HCT116 (cell line): ENCODE results near the gene MANSC4.

Experiments
- EZH2 ChIP-seq: fragments of 200-600 bp; sonication (generic); IDR thresholded peaks from 2 replicates; pipeline ENCODE4 v1.6.1; 2017; ENCODE audit warnings: antibody characterized with exemption, mixed run types
- FOSL1 ChIP-seq: IDR thresholded peaks from 2 replicates; pipeline ENCODE4 v1.6.1; 2012; ENCODE audit warnings: low read depth
- POLR2A ChIP-seq: IDR thresholded peaks from 2 replicates; pipeline ENCODE4 v1.7.0; 2011; ENCODE audit warnings: borderline replicate concordance; ENCODE audit not compliant: insufficient read depth, insufficient read length; ENCODE audit errors: extremely low read depth
- POLR2AphosphoS5 ChIP-seq: IDR thresholded peaks from 2 replicates; pipeline ENCODE4 v1.6.1; 2011; ENCODE audit warnings: mild to moderate bottlenecking, low read depth, low read length, moderate library complexity
- RAD21 ChIP-seq: IDR thresholded peaks from 2 replicates; pipeline ENCODE4 v1.6.1; 2012; ENCODE audit warnings: low read depth, mild to moderate bottlenecking
- TCF7L2 ChIP-seq: IDR thresholded peaks from 2 replicates; pipeline ENCODE4 v1.7.0; 2011; ENCODE audit warnings: borderline replicate concordance, inconsistent platforms; ENCODE audit not compliant: insufficient read depth, insufficient read length; ENCODE audit errors: extremely low read depth
- YY1 ChIP-seq: IDR thresholded peaks from 2 replicates; pipeline ENCODE4 v1.6.1; 2011; ENCODE audit warnings: low read length, low read depth, moderate library complexity, mild to moderate bottlenecking; ENCODE audit not compliant: insufficient replicate concordance; ENCODE audit errors: extremely low read depth
- ZNF274 ChIP-seq: fragments of 200-500 bp; sonication (Bioruptor generic); IDR thresholded peaks from 2 replicates; pipeline ENCODE4 v1.6.1; 2014; ENCODE audit warnings: mild to moderate bottlenecking, low read depth, low read length, inconsistent platforms
- TF ChIP-seq, protein P1 (sequence below), 3 experiments: fragments of 200-600 bp in 1 of 3; sonication (generic) in 1 of 3; IDR thresholded peaks in 2 of 3; conservative IDR thresholded peaks in 1 of 3; 2 replicates each; pipeline ENCODE4 v1.5.1; 2012 to 2017; ENCODE audit warnings: low read depth in 2 of 3, low read length in 2 of 3, antibody characterized with exemption in 1 of 3, borderline replicate concordance in 1 of 3, control low read depth in 1 of 3, mild to moderate bottlenecking in 1 of 3, mixed read lengths in 1 of 3, mixed run types in 1 of 3, moderate library complexity in 1 of 3; ENCODE audit not compliant: insufficient read depth in 1 of 3
- TF ChIP-seq, protein P2 (sequence below): IDR thresholded peaks from 2 replicates; pipeline ENCODE4 v1.6.1; 2012; ENCODE audit warnings: low read depth
- TF ChIP-seq, protein P3 (sequence below): IDR thresholded peaks from 2 replicates; pipeline ENCODE4 v1.6.1; 2012

DNA sequence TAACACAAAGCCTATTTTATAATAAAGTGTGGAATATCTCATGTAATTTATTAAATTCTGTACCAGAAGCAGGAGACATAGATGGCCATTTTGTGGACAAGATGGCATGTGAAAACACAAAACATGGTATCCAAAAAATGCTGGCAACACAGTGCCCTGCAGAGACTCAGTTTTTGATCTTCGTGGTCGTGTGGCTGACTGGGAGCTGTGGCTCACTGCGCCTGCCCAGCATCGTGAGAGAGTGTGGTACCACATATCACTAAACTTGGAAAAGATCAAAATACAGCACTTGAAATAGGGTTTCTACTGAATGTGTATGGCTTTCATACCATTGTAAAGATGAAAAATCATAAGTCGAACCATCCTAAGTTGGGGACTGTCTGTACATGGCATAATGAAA is 43.0 kb upstream of the MANSC4 start:
- TF ChIP-seq, protein P1, sequence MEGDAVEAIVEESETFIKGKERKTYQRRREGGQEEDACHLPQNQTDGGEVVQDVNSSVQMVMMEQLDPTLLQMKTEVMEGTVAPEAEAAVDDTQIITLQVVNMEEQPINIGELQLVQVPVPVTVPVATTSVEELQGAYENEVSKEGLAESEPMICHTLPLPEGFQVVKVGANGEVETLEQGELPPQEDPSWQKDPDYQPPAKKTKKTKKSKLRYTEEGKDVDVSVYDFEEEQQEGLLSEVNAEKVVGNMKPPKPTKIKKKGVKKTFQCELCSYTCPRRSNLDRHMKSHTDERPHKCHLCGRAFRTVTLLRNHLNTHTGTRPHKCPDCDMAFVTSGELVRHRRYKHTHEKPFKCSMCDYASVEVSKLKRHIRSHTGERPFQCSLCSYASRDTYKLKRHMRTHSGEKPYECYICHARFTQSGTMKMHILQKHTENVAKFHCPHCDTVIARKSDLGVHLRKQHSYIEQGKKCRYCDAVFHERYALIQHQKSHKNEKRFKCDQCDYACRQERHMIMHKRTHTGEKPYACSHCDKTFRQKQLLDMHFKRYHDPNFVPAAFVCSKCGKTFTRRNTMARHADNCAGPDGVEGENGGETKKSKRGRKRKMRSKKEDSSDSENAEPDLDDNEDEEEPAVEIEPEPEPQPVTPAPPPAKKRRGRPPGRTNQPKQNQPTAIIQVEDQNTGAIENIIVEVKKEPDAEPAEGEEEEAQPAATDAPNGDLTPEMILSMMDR (IDR thresholded peaks at IDR 0.05 in 2 of 3, conservative IDR thresholded peaks at IDR 0.05 in 1 of 3; ENCODE audit: borderline replicate concordance in 1 of 3, insufficient read depth in 1 of 3, low read depth in 2 of 3, low read length in 2 of 3) = no peak
- no peak for TF ChIP-seq POLR2A
- TF ChIP-seq YY1 = no peak
- no peak for TF ChIP-seq EZH2
- TF ChIP-seq POLR2AphosphoS5 = no peak
- TF ChIP-seq, protein P2, sequence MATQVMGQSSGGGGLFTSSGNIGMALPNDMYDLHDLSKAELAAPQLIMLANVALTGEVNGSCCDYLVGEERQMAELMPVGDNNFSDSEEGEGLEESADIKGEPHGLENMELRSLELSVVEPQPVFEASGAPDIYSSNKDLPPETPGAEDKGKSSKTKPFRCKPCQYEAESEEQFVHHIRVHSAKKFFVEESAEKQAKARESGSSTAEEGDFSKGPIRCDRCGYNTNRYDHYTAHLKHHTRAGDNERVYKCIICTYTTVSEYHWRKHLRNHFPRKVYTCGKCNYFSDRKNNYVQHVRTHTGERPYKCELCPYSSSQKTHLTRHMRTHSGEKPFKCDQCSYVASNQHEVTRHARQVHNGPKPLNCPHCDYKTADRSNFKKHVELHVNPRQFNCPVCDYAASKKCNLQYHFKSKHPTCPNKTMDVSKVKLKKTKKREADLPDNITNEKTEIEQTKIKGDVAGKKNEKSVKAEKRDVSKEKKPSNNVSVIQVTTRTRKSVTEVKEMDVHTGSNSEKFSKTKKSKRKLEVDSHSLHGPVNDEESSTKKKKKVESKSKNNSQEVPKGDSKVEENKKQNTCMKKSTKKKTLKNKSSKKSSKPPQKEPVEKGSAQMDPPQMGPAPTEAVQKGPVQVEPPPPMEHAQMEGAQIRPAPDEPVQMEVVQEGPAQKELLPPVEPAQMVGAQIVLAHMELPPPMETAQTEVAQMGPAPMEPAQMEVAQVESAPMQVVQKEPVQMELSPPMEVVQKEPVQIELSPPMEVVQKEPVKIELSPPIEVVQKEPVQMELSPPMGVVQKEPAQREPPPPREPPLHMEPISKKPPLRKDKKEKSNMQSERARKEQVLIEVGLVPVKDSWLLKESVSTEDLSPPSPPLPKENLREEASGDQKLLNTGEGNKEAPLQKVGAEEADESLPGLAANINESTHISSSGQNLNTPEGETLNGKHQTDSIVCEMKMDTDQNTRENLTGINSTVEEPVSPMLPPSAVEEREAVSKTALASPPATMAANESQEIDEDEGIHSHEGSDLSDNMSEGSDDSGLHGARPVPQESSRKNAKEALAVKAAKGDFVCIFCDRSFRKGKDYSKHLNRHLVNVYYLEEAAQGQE = no peak
- TF ChIP-seq ZNF274 = no peak
- TF ChIP-seq, protein P3, sequence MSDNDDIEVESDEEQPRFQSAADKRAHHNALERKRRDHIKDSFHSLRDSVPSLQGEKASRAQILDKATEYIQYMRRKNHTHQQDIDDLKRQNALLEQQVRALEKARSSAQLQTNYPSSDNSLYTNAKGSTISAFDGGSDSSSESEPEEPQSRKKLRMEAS = no peak
- no peak for TF ChIP-seq RAD21
- TF ChIP-seq FOSL1 = no peak
- no peak for TF ChIP-seq TCF7L2
